ENCODE measurements around the gene VN1R5.

The VN1R5 gene

DNA sequence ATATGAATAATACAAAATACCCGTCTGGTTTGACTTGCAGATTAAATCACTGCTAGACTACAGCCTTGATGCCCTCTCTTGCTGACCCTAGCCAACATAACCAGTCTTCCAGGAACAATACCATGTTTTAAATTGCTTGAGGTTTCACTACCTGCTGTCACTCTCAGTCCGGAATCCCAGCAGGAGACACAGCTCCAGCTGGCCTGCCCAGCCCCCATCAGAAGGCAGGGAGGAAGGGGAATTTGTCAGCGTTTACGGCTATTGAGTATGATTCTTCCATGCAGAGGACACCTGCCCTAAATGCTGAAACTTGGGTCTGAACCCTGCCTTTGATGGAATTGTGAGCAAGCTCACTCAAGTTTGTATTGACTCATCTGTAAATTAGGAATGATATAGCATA, 42.8 kb downstream of the VN1R5 start:
- in situ Hi-C loops (cut with HindIII; ENCODE audit: low sequenced_read_pairs), result no loop called here
- no peak for DNase-seq (ENCODE audit: low read depth, low spot score)
- TF ChIP-seq, protein P1, sequence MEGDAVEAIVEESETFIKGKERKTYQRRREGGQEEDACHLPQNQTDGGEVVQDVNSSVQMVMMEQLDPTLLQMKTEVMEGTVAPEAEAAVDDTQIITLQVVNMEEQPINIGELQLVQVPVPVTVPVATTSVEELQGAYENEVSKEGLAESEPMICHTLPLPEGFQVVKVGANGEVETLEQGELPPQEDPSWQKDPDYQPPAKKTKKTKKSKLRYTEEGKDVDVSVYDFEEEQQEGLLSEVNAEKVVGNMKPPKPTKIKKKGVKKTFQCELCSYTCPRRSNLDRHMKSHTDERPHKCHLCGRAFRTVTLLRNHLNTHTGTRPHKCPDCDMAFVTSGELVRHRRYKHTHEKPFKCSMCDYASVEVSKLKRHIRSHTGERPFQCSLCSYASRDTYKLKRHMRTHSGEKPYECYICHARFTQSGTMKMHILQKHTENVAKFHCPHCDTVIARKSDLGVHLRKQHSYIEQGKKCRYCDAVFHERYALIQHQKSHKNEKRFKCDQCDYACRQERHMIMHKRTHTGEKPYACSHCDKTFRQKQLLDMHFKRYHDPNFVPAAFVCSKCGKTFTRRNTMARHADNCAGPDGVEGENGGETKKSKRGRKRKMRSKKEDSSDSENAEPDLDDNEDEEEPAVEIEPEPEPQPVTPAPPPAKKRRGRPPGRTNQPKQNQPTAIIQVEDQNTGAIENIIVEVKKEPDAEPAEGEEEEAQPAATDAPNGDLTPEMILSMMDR (IDR thresholded peaks at IDR 0.05; ENCODE audit: low read depth, low read length), result no peak
- no peak overlapping the region for H3K4me3 ChIP-seq (ENCODE audit: low read depth, low read length)

DNA sequence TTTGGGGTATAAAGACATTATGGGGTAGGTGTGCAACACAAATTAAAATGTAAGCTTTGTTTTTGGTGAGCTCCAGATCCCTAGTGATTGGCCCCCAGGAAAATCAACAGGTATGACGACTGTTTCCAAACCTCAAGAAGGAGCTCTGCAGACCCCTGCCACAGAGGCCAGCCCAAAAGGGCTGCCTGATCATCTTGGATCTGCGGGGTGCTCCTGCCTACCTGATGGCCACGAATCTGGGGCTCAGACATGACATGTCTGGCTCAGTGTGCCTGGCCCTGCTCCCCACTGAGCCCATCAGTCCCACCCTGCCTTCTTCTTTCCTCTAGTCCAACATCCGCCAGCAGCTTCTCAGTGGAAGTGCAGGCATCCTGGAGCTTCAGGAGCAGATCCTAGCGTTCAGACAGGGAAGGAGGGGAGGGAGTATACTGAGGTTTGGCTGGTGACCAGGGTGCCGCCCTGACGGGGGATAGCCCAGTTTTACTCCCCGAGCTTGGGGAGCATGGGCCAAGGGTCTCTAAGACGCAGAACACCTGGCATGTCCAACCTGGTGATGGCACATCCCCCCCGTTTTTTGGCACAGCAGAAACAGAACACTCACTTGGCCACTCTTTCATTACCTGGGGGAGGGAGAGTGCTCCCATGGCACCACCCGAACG, 44.0 kb downstream of the VN1R5 start:
- in situ Hi-C loops (cut with HindIII; ENCODE audit: low sequenced_read_pairs), result no loop called here
- TF ChIP-seq, protein P1 (IDR thresholded peaks at IDR 0.05; ENCODE audit: low read depth, low read length), result no peak

DNA sequence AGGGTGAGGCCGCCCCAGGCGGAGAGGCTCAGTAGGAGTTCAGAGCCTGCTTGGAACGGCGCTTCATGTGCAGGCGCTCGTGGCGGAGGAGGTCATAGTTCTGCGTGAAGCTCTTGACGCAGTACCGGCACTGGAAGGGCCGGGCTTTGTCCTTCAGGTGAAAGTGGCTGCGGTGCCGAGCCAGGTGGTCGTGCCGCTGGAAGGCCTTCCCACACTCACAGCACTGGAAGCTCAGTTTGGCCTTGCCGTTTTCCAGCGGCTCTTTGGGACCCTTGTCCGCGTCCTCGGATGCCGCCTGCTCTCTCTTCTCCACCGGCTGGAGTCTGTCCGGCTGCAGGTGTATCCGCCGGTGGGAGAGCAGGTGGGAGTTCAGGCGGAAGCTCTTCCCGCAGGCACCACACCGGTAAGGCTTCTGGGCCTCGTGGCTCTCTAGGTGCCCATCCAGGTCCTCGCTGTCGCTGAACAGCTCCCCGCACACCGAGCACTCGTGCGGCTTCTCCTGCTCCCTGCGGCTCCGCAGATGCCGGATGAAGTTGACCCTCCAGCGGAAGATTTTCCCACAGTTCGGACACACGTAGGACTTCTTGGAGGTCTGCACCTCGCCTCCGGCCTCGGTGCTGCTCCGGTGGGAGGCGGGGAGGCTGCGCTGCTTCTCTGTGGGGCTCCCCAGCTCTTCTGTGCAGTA, 44.8 kb downstream of the VN1R5 start:
- TF ChIP-seq, protein P1 (IDR thresholded peaks at IDR 0.05; ENCODE audit: low read depth, low read length), result no peak
- in situ Hi-C loops (cut with HindIII; ENCODE audit: low sequenced_read_pairs), result no loop called here
- no peak overlapping the region for H3K4me3 ChIP-seq (ENCODE audit: low read depth, low read length)
- DNase-seq (ENCODE audit: low read depth, low spot score), result no peak

More for the DNA sequence above, 44.0 kb downstream of the VN1R5 start:
- no peak overlapping the region for H3K4me3 ChIP-seq (ENCODE audit: low read depth, low read length)
- DNase-seq (ENCODE audit: low read depth, low spot score), result no peak

DNA sequence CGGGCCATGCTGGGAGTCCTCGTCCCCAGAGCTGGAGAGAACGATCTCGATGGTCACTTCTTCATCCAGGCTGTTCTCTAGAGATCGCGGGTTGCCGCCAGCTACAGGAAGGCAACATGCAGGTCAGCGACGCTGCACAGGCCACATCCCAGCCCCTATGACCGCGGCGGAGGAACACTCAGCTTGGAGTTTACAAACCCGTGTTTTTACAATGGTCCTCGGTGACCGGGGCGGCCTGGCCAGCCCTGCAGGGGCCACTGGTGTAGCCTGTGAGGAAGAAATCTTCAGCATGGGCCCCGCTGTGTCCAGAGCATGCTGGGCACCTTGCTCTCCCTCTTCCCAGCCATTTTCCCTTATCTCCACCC, 45.3 kb downstream of the VN1R5 start:
- DNase-seq (ENCODE audit: low read depth, low spot score), result no peak

DNA sequence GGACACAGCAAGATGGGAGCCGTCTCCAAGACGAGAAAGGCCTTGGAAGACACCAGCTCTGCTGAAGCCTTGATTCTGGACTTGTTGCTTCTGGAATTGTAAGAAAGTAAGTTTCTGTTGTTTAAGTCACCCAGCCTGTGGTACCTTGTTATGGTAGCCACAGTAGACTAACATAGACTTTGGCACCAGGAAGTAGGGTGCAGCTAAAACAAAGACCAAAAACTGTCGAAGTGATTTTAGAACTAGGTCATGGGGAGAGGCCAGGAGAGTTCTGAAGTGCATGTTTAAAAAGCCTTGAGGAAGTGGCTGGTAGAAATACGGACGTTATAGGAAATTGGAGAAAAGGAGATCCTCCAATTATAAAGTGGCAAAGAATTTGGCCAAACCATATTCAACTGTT, 47.3 kb downstream of the VN1R5 start:
- in situ Hi-C loops (cut with HindIII; ENCODE audit: low sequenced_read_pairs), result no loop called here
- no peak overlapping the region for H3K4me3 ChIP-seq (ENCODE audit: low read depth, low read length)
- DNase-seq (ENCODE audit: low read depth, low spot score), result no peak
- TF ChIP-seq, protein P1 (IDR thresholded peaks at IDR 0.05; ENCODE audit: low read depth, low read length), result no peak

More for the DNA sequence above, 45.3 kb downstream of the VN1R5 start:
- TF ChIP-seq, protein P1 (IDR thresholded peaks at IDR 0.05; ENCODE audit: low read depth, low read length), result no peak
- in situ Hi-C loops (cut with HindIII; ENCODE audit: low sequenced_read_pairs), result no loop called here
- no peak overlapping the region for H3K4me3 ChIP-seq (ENCODE audit: low read depth, low read length)

DNA sequence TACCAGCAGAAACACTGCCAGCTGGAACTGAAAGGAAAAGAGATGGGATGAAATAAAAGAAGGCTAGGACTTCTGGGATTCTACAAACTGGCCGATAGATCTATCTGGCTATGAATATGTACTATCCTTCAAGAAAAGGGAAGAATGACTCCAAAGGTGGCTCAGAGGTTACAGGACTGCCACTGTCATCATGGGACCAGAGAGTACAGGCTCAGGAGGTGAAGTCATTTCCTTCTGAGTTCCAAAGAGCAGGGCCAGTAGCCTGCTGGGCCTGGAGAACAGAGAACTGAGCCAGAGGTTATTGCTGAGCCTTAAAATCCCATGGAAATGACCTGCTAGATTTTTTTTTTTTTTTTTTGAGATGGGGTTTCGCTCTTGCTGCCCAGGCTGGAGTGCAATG, 48.2 kb downstream of the VN1R5 start:
- in situ Hi-C loops (cut with HindIII; ENCODE audit: low sequenced_read_pairs), result no loop called here
- TF ChIP-seq, protein P1 (IDR thresholded peaks at IDR 0.05; ENCODE audit: low read depth, low read length), result no peak
- DNase-seq (ENCODE audit: low read depth, low spot score), result no peak
- H3K4me3 ChIP-seq (ENCODE audit: low read depth, low read length), result no peak overlapping the region

All from astrocyte of the spinal cord (primary cell).